GM23338 (cell line): ENCODE measurements around the gene ERI3. TPM values are rescaled to one million over a fixed set of nuclear protein-coding genes. Genes with fewer than 3 reads are reported as not detected.

Experiments
- ATAC-seq: fragments of 200-7000 bp; cut with Tn5 transposase; 3 replicates; pipeline ENCODE4 v1.9.1; 2020
- DNase-seq: peaks from one replicate; pipeline ENCODE4 v3.0.0-alpha.2; 2015; ENCODE audit warnings: low spot score
- H2AFZ ChIP-seq: fragments of 200-600 bp; sonication (generic); 2 replicates; pipeline ENCODE4 v1.8.0; 2016; ENCODE audit warnings: antibody characterized with exemption, mild to moderate bottlenecking, moderate library complexity
- H3F3A ChIP-seq: fragments of 200-600 bp; sonication (generic); replicated peaks from 2 replicates; pipeline ENCODE4 v1.8.0; 2017; ENCODE audit warnings: antibody characterized with exemption, mixed run types, low read depth
- H3K27ac ChIP-seq: fragments of 200-600 bp; sonication (generic); 2 replicates; pipeline ENCODE4 v1.6.1; 2016; ENCODE audit warnings: low read depth
- H3K27me3 ChIP-seq: fragments of 200-600 bp; sonication (generic); 2 replicates; pipeline ENCODE4 v1.8.0; 2016; ENCODE audit warnings: mild to moderate bottlenecking, mixed run types, moderate library complexity; ENCODE audit not compliant: insufficient read depth
- H3K36me3 ChIP-seq: fragments of 200-600 bp; sonication (generic); 2 replicates; pipeline ENCODE4 v1.8.0; 2016; ENCODE audit warnings: mild to moderate bottlenecking; ENCODE audit not compliant: insufficient read depth
- H3K4me1 ChIP-seq: fragments of 200-600 bp; sonication (generic); 2 replicates; pipeline ENCODE4 v1.8.0; 2016; ENCODE audit warnings: mild to moderate bottlenecking, moderate library complexity; ENCODE audit not compliant: insufficient read depth
- H3K4me2 ChIP-seq: fragments of 200-600 bp; sonication (generic); 2 replicates; pipeline ENCODE4 v1.7.1; 2017; ENCODE audit warnings: mixed run types
- H3K4me3 ChIP-seq: fragments of 200-600 bp; sonication (generic); 2 replicates; pipeline ENCODE4 v1.6.1; 2016; ENCODE audit warnings: mixed run types
- H3K79me2 ChIP-seq: fragments of 200-600 bp; sonication (generic); replicated peaks from 2 replicates; pipeline ENCODE4 v1.8.0; 2017; ENCODE audit warnings: mild to moderate bottlenecking; ENCODE audit not compliant: insufficient read depth
- H3K9me2 ChIP-seq: fragments of 200-600 bp; sonication (generic); 2 replicates; pipeline ENCODE4 v1.8.0; 2017; ENCODE audit not compliant: insufficient read depth
- H4K20me1 ChIP-seq: fragments of 200-600 bp; sonication (generic); replicated peaks from 2 replicates; pipeline ENCODE4 v1.8.0; 2017; ENCODE audit warnings: mild to moderate bottlenecking; ENCODE audit not compliant: insufficient read depth
- H3K27ac Mint-ChIP-seq: 2 replicates; pipeline ENCODE4 v1.8.0; 2020; ENCODE audit warnings: inconsistent platforms, mild to moderate bottlenecking, moderate library complexity, mixed read lengths
- H3K27me3 Mint-ChIP-seq: 3 replicates; pipeline ENCODE4 v1.8.0; 2022; ENCODE audit warnings: low read depth, mild to moderate bottlenecking, moderate library complexity, mixed read lengths, inconsistent platforms; ENCODE audit not compliant: insufficient read depth, poor library complexity
- H3K36me3 Mint-ChIP-seq: 3 replicates; pipeline ENCODE4 v1.8.0; 2021; ENCODE audit warnings: low read depth, mild to moderate bottlenecking, inconsistent platforms, moderate library complexity, mixed read lengths
- H3K4me1 Mint-ChIP-seq: 3 replicates; pipeline ENCODE4 v1.8.0; 2020; ENCODE audit warnings: mild to moderate bottlenecking, inconsistent platforms, mixed read lengths
- H3K4me3 Mint-ChIP-seq: 3 replicates; pipeline ENCODE4 v1.8.0; 2021; ENCODE audit warnings: moderate library complexity, mild to moderate bottlenecking, inconsistent platforms, mixed read lengths
- H3K9me3 Mint-ChIP-seq: 3 replicates; pipeline ENCODE4 v1.8.0; 2020; ENCODE audit warnings: moderate library complexity, mild to moderate bottlenecking, inconsistent platforms, mixed read lengths
- CREB1 ChIP-seq: fragments of 250-450 bp; sonication (Bioruptor Pico); IDR thresholded peaks from 2 replicates; pipeline ENCODE4 v1.5.0; 2020; ENCODE audit warnings: low read depth, mild to moderate bottlenecking, moderate library complexity
- JUNB ChIP-seq: IDR thresholded peaks from one replicate; pipeline ENCODE4 v1.6.1; 2016; ENCODE audit warnings: antibody characterized with exemption; ENCODE audit not compliant: unreplicated experiment
- NANOG ChIP-seq: IDR thresholded peaks from 2 replicates; pipeline ENCODE4 v1.6.1; 2016; ENCODE audit warnings: antibody characterized with exemption, borderline replicate concordance
- POLR2AphosphoS5 ChIP-seq: IDR thresholded peaks from 2 replicates; pipeline ENCODE4 v1.6.1; 2016; ENCODE audit warnings: antibody characterized with exemption, low read depth
- STAT1 ChIP-seq: IDR thresholded peaks from one replicate; pipeline ENCODE4 v1.6.1; 2016; ENCODE audit warnings: antibody characterized with exemption; ENCODE audit not compliant: unreplicated experiment
- ZNF114 ChIP-seq: fragments of 250-450 bp; sonication (Bioruptor Pico); IDR thresholded peaks from 2 replicates; pipeline ENCODE4 v1.5.0; 2020; ENCODE audit warnings: mild to moderate bottlenecking, moderate library complexity
- ZNF331 ChIP-seq: fragments of 250-450 bp; sonication (Bioruptor Pico); IDR thresholded peaks from 2 replicates; pipeline ENCODE4 v1.5.0; 2020; ENCODE audit warnings: low read depth, mild to moderate bottlenecking, moderate library complexity
- polyA plus RNA-seq: library from polyadenylated mRNA; unstranded; fragments of >200 nt; fragmentation: Nextera tagmentation; extraction: Ambion mirVana; gene quantifications from 2 replicates; pipeline ENCODE4 v1.2.1, GENCODE V29; 2016
- total RNA-seq: library from RNA; depleted of rRNA; stranded (reverse); fragments of >200 nt; shearing (Covaris generic); gene quantifications from 2 replicates; pipeline ENCODE4 v1.2.3, GENCODE V29; 2014
- TF ChIP-seq, protein P1 (sequence below): IDR thresholded peaks from 2 replicates; pipeline ENCODE4 v1.6.1; 2016; ENCODE audit warnings: antibody characterized with exemption
- TF ChIP-seq, protein P2 (sequence below), 2 experiments: fragments of 200-600 bp in 1 of 2; sonication (generic) in 1 of 2; conservative IDR thresholded peaks; 2 replicates each; pipeline versions ENCODE4 v1.5.1 to v1.6.1; 2016 to 2017; ENCODE audit warnings: antibody characterized with exemption in 2 of 2, low read depth in 2 of 2, mild to moderate bottlenecking in 2 of 2, moderate library complexity in 1 of 2

ERI3 gene
- total and polyA plus RNA-seq, 2 experiments from 2014 or later = 63.0 to 70.1 TPM

DNA sequence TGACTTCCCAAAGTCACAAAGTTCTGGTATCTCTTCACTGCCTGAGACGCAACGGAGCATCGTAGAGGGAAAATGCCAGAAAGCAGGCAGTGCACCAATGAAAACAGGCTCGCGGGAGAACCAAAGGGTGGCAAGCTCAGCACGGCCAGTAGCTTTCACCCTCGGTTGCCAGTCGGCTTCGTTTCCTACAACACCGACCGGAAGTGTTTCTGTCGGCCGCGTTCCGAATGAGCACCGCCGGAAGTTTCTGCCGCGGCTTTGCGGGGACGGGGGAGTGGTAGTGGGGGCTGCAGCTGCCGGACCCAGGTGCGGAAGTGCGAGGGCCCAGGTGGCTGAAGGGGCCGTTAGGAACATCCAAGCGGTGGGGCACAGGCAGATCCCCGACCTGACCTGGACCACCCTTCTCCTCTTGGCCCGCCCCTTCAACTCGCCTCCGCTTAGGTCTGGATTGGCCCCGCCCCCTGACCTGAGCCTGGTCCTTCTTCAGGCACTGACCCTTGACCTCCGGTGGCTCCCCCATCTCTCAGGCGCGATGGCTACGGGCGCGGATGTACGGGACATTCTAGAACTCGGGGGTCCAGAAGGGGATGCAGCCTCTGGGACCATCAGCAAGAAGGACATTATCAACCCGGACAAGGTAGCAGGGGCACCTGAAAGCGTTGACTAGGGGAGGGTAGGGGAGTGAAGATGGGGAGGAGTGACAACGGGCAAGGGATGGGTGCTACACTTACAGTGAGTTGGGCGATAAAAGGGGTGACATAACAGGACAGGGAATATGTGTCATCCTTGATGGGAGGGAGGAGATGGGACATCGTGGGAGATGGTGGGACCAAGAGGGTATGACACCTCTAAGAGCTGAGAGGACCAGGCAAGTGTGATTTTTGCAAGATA lies 141.6 kb downstream of the ERI3 start, which contains the start of gene DMAP1:
DMAP1 (plus strand) TSS at position 250 of the 891 bp plus-strand sequence; CDS start at position 533, 283 bp downstream.
- Histone ChIP-seq H4K20me1 (no peaks in the 10 kb centered on the region; the same call in 1 of the 2 replicates), H3K4me2 (peak within 1 kb of the TSS; percentile 98), H3K4me3 (peak within 1 kb of the TSS; percentile 99), H3K27me3 (peaks cover 11% of the 10 kb centered on the region; the same call in 1 of the 2 replicates), H3K79me2 (peaks cover 6% of the 10 kb centered on the region; the same call in 1 of the 2 replicates), H3K4me1 (peaks cover 14% of the 10 kb centered on the region), H2AFZ (peak within 1 kb of the TSS; percentile 97), H3K36me3 (peaks cover 8% of the 10 kb centered on the region; the same call in 1 of the 2 replicates), H3F3A (no peaks in the 10 kb centered on the region), H3K27ac (no peak within 1 kb of the TSS), H3K9me2 (no peaks in the 10 kb centered on the region)
- Mint-ChIP-seq H3K4me3 (peak within 1 kb of the TSS; percentile 90), H3K9me3 (no peaks in the 10 kb centered on the region), H3K36me3 (peaks cover 27% of the 10 kb centered on the region), H3K27ac (0 out of 2 replicates have a peak within 1 kb of the TSS, but pooled peaks have one; percentile 49), H3K27me3 (peaks cover 16% of the 10 kb centered on the region), H3K4me1 (peaks cover 8% of the 10 kb centered on the region)
- TF ChIP-seq, protein P1, sequence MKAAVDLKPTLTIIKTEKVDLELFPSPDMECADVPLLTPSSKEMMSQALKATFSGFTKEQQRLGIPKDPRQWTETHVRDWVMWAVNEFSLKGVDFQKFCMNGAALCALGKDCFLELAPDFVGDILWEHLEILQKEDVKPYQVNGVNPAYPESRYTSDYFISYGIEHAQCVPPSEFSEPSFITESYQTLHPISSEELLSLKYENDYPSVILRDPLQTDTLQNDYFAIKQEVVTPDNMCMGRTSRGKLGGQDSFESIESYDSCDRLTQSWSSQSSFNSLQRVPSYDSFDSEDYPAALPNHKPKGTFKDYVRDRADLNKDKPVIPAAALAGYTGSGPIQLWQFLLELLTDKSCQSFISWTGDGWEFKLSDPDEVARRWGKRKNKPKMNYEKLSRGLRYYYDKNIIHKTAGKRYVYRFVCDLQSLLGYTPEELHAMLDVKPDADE = peak; percentile 86
- TF ChIP-seq, protein P2, sequence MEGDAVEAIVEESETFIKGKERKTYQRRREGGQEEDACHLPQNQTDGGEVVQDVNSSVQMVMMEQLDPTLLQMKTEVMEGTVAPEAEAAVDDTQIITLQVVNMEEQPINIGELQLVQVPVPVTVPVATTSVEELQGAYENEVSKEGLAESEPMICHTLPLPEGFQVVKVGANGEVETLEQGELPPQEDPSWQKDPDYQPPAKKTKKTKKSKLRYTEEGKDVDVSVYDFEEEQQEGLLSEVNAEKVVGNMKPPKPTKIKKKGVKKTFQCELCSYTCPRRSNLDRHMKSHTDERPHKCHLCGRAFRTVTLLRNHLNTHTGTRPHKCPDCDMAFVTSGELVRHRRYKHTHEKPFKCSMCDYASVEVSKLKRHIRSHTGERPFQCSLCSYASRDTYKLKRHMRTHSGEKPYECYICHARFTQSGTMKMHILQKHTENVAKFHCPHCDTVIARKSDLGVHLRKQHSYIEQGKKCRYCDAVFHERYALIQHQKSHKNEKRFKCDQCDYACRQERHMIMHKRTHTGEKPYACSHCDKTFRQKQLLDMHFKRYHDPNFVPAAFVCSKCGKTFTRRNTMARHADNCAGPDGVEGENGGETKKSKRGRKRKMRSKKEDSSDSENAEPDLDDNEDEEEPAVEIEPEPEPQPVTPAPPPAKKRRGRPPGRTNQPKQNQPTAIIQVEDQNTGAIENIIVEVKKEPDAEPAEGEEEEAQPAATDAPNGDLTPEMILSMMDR (conservative IDR thresholded peaks at IDR 0.05; ENCODE audit: low read depth in 2 of 2) = peak in 1 of 2 experiments; percentile 33; a peak in 2 of 4 replicates
- TF ChIP-seq CREB1 (CRISPR knock-in tag) (peak; percentile 80), POLR2AphosphoS5 (peak; percentile 73), NANOG (no peak), ZNF114 (peak; percentile 86; the same call in 1 of the 2 replicates), ZNF331 (CRISPR knock-in tag) (peak; percentile 30; the same call in 1 of the 2 replicates), STAT1 (no peak), JUNB (peak; percentile 20)
- ATAC-seq (peak; percentile 90), DNase-seq (peak; percentile 94)
